HL-60/S4 treated with retinoic acid at 250 ng/mL for 4 days and 3 days (cell line): ENCODE data around the gene TTLL13.
"Not testable (repeated sequence)": the region's sequence is repeated elsewhere in the genome, so short reads cannot be mapped to it uniquely, and the experiment has no call there.

Experiments
- in situ Hi-C: fragments of 300-500 bp; cut with MboI; formaldehyde crosslinking; loops from 2 replicates; pipeline ENCODE4 v1.7.0; 2022; ENCODE audit warnings: low sequenced_read_pairs

Gene TTLL13

GRCh38 chr15:90233387-90234095 is 15.8 kb upstream of the TTLL13 start, which contains the start of gene CIB1:
TSS of gene CIB1 (minus strand) at chr15:90233941. CDS start at chr15:90233885, 56 bp downstream.
- in situ Hi-C loops, result no loop called here

GRCh38 chr15:90234096-90234988 is 15.0 kb upstream of the TTLL13 start, which contains the start of gene GDPGP1:
TSS of gene GDPGP1 (plus strand) at chr15:90234209. CDS start at chr15:90240909, 6,700 bp downstream.
- in situ Hi-C loops, result no loop called here

GRCh38 chr15:90239371-90239770 is 10.0 kb upstream of the TTLL13 start:
- in situ Hi-C loops, result no loop called here

GRCh38 chr15:90240856-90241255 is 8.5 kb upstream of the TTLL13 start:
- in situ Hi-C loops, result no loop called here

GRCh38 chr15:90241343-90242192 is 7.8 kb upstream of the TTLL13 start:
- in situ Hi-C loops, result no loop called here

- in situ Hi-C loops, result no loop called here
Measured at GRCh38 chr15:90243943-90244639, 5.3 kb upstream of the TTLL13 start.

- in situ Hi-C loops, result no loop called here
Measured at GRCh38 chr15:90248789-90249202, 560 bp upstream of the TTLL13 start.

GRCh38 chr15:90257776-90258175 is 8.4 kb downstream of the TTLL13 start:
- in situ Hi-C loops, result no loop called here

- in situ Hi-C loops, result no loop called here
Measured at GRCh38 chr15:90259524-90259923, 10.2 kb downstream of the TTLL13 start.

GRCh38 chr15:90260731-90261130 is 11.4 kb downstream of the TTLL13 start:
- in situ Hi-C loops, result not testable (repeated sequence)

- in situ Hi-C loops, result no loop called here
Measured at GRCh38 chr15:90261811-90262210, 12.5 kb downstream of the TTLL13 start.

- in situ Hi-C loops, result no loop called here
Measured at GRCh38 chr15:90262426-90262825, 13.1 kb downstream of the TTLL13 start.

GRCh38 chr15:90264671-90265070 is 15.3 kb downstream of the TTLL13 start:
- in situ Hi-C loops, result no loop called here

- in situ Hi-C loops, result no loop called here
Measured at GRCh38 chr15:90265271-90266060, 16.1 kb downstream of the TTLL13 start, which contains the start of gene NGRN. TSS of gene NGRN (plus strand) at chr15:90265672. CDS start at chr15:90265713, 41 bp downstream.

GRCh38 chr15:90266061-90266431 is 16.7 kb downstream of the TTLL13 start:
- in situ Hi-C loops, result no loop called here

GRCh38 chr15:90266485-90266884 is 17.1 kb downstream of the TTLL13 start:
- in situ Hi-C loops, result no loop called here

GRCh38 chr15:90268415-90268814 is 19.1 kb downstream of the TTLL13 start:
- in situ Hi-C loops, result no loop called here

GRCh38 chr15:90270502-90271150 is 21.3 kb downstream of the TTLL13 start:
- in situ Hi-C loops, result no loop called here
